Activated T-helper 1 cell treated with Interleukin-2 at 50 U/mL for 16 hours (primary cell): ENCODE data around the gene ABO.
"Not testable (repeated sequence)": the region's sequence is repeated elsewhere in the genome, so short reads cannot be mapped to it uniquely, and the experiment has no call there.

Source experiments
- DNase-seq: peaks from one replicate; pipeline ENCODE4 v3.0.0-alpha.2; 2020; ENCODE audit warnings: low read depth

ABO gene

GRCh38 chr9:133224762-133225161 lies 50.2 kb downstream of the ABO start:
- DNase-seq, result no peak

- not testable (repeated sequence) for DNase-seq
Measured at GRCh38 chr9:133223159-133223756, 51.7 kb downstream of the ABO start.

- DNase-seq, result not testable (repeated sequence)
Measured at GRCh38 chr9:133221994-133222393, 53.0 kb downstream of the ABO start.

- DNase-seq, result no peak
Measured at GRCh38 chr9:133221177-133221809, 53.7 kb downstream of the ABO start.

- DNase-seq, result not testable (repeated sequence)
Measured at GRCh38 chr9:133218049-133218975, 56.7 kb downstream of the ABO start.

GRCh38 chr9:133217333-133217988 lies 57.5 kb downstream of the ABO start:
- DNase-seq, result not testable (repeated sequence)

GRCh38 chr9:133214276-133214675 lies 60.7 kb downstream of the ABO start:
- DNase-seq, result not testable (repeated sequence)

- no peak for DNase-seq
Measured at GRCh38 chr9:133210609-133211008, 64.4 kb downstream of the ABO start.

- no peak for DNase-seq
Measured at GRCh38 chr9:133210202-133210532, 64.8 kb downstream of the ABO start.

- not testable (repeated sequence) for DNase-seq
Measured at GRCh38 chr9:133209327-133210201, 65.4 kb downstream of the ABO start.

- DNase-seq, result not testable (repeated sequence)
Measured at GRCh38 chr9:133208880-133209300, 66.1 kb downstream of the ABO start, which contains the start of gene OBP2B. TSS of gene OBP2B (minus strand) at chr9:133209250. CDS start at chr9:133209199, 51 bp downstream.

GRCh38 chr9:133208171-133208879 lies 66.7 kb downstream of the ABO start:
- DNase-seq, result not testable (repeated sequence)

GRCh38 chr9:133207540-133208170 lies 67.3 kb downstream of the ABO start:
- no peak for DNase-seq

GRCh38 chr9:133207021-133207531 lies 67.9 kb downstream of the ABO start:
- DNase-seq, result no peak

- no peak for DNase-seq
Measured at GRCh38 chr9:133205996-133206931, 68.7 kb downstream of the ABO start.

- not testable (repeated sequence) for DNase-seq
Measured at GRCh38 chr9:133205481-133205887, 69.5 kb downstream of the ABO start.
